ENCODE data around the gene PCF11. TPM values are rescaled to one million over a fixed set of nuclear protein-coding genes. Genes with fewer than 3 reads are reported as not detected.

PCF11 gene
- total and polyA plus RNA-seq, 2 experiments from 2014 or later = 15.2 to 60.4 TPM

- Histone ChIP-seq H3K79me2 (peaks cover 100% of the 10 kb centered on the region), H4K20me1 (ENCODE audit: insufficient read depth, poor library complexity, severe bottlenecking) (peaks cover 49% of the 10 kb centered on the region), H3K9me3 (ENCODE audit: low read depth) (no peaks in the 10 kb centered on the region), H3K36me3 (replicated peaks; ENCODE audit: insufficient read depth, low read depth) (peaks cover 16% of the 10 kb centered on the region), H3K27ac (no peak overlapping the region), H3K4me1 (ENCODE audit: insufficient read depth) (peaks cover 27% of the 10 kb centered on the region), H3K4me3 (no peak overlapping the region), H3K9me2 (replicated peaks; ENCODE audit: insufficient read depth) (no peaks in the 10 kb centered on the region), H3K4me2 (no peak overlapping the region), H3K27me3 (no peaks in the 10 kb centered on the region), H2AFZ (no peak overlapping the region)
- no peak for TF ChIP-seq CTCF (IDR thresholded peaks at IDR 0.05; ENCODE audit: poor library complexity)
- no peak for TF ChIP-seq EZH2phosphoT487 (IDR thresholded peaks at IDR 0.05; ENCODE audit: low read depth, severe bottlenecking, unreplicated experiment)
- no peak for TF ChIP-seq EZH2 (IDR thresholded peaks at IDR 0.05; ENCODE audit: borderline replicate concordance)
- WGBS (ENCODE audit: low lambda C conversion rate, missing lambda C conversion rate) = 99% methylated on average over 11 of the region's 11 CpGs
- DNase-seq (ENCODE audit: low spot score) = no peak
These were observed 9.4 kb downstream of the PCF11 start for GRCh38 chr11:83166193-83166866.

GRCh38 chr11:83168756-83169155 lies 11.8 kb downstream of the PCF11 start:
- TF ChIP-seq EZH2phosphoT487 (IDR thresholded peaks at IDR 0.05; ENCODE audit: low read depth, severe bottlenecking, unreplicated experiment) = no peak
- TF ChIP-seq CTCF (IDR thresholded peaks at IDR 0.05; ENCODE audit: poor library complexity) = no peak
- no peak for TF ChIP-seq EZH2 (IDR thresholded peaks at IDR 0.05; ENCODE audit: borderline replicate concordance)
- DNase-seq (ENCODE audit: low spot score) = no peak
- Histone ChIP-seq H3K4me3 (no peak overlapping the region), H3K4me2 (no peak overlapping the region), H3K79me2 (peaks cover 98% of the 10 kb centered on the region), H4K20me1 (ENCODE audit: insufficient read depth, poor library complexity, severe bottlenecking) (peaks cover 53% of the 10 kb centered on the region), H3K9me3 (ENCODE audit: low read depth) (no peaks in the 10 kb centered on the region), H3K27ac (no peak overlapping the region), H3K9me2 (replicated peaks; ENCODE audit: insufficient read depth) (no peaks in the 10 kb centered on the region), H3K27me3 (no peaks in the 10 kb centered on the region), H3K4me1 (ENCODE audit: insufficient read depth) (peaks cover 27% of the 10 kb centered on the region), H3K36me3 (replicated peaks; ENCODE audit: insufficient read depth, low read depth) (peaks cover 16% of the 10 kb centered on the region), H2AFZ (no peak overlapping the region)
- WGBS (ENCODE audit: low lambda C conversion rate, missing lambda C conversion rate) = 99% methylated on average over 5 of the region's 5 CpGs

GRCh38 chr11:83170865-83171264 lies 13.9 kb downstream of the PCF11 start:
- no peak for TF ChIP-seq EZH2 (IDR thresholded peaks at IDR 0.05; ENCODE audit: borderline replicate concordance)
- no peak for TF ChIP-seq EZH2phosphoT487 (IDR thresholded peaks at IDR 0.05; ENCODE audit: low read depth, severe bottlenecking, unreplicated experiment)
- TF ChIP-seq CTCF (IDR thresholded peaks at IDR 0.05; ENCODE audit: poor library complexity) = no peak
- no peaks in the 10 kb centered on the region for H3K27me3 ChIP-seq
- peaks cover 27% of the 10 kb centered on the region for H3K4me1 ChIP-seq (ENCODE audit: insufficient read depth)
- peaks cover 94% of the 10 kb centered on the region for H3K79me2 ChIP-seq
- H3K27ac ChIP-seq = no peak overlapping the region
- DNase-seq (ENCODE audit: low spot score) = no peak
- whole genome bisulfite sequencing (ENCODE audit: low lambda C conversion rate, missing lambda C conversion rate) = 58% methylated on average over 2 of the region's 2 CpGs
- H3K4me2 ChIP-seq = peak overlapping the region; percentile 64
- no peaks in the 10 kb centered on the region for H3K9me3 ChIP-seq (ENCODE audit: low read depth)
- no peaks in the 10 kb centered on the region for H3K9me2 ChIP-seq (replicated peaks; ENCODE audit: insufficient read depth)
- peaks cover 16% of the 10 kb centered on the region for H3K36me3 ChIP-seq (replicated peaks; ENCODE audit: insufficient read depth, low read depth)
- H4K20me1 ChIP-seq (ENCODE audit: insufficient read depth, poor library complexity, severe bottlenecking) = peaks cover 70% of the 10 kb centered on the region
- H3K4me3 ChIP-seq = no peak overlapping the region
- H2AFZ ChIP-seq = no peak overlapping the region

All from hepatocyte (in vitro differentiated cells).